Measurements from ENCODE around the gene CTBS.

The CTBS gene

GRCh38 chr1:84569216-84569615 is 5.0 kb downstream of the CTBS start:
- Histone ChIP-seq H3K36me3 (ENCODE audit: insufficient read depth, low read length) (peaks cover 25% of the 10 kb centered on the region), H3K9me3 (ENCODE audit: insufficient read depth, low read length, severe bottlenecking) (no peaks in the 10 kb centered on the region), H3K9ac (ENCODE audit: low read depth, low read length) (no peak overlapping the region), H3K27ac (ENCODE audit: low read length) (no peak overlapping the region), H3K27me3 (ENCODE audit: insufficient read depth, low read length, poor library complexity) (no peaks in the 10 kb centered on the region), H4K20me1 (ENCODE audit: insufficient read depth, low read length) (no peaks in the 10 kb centered on the region), H3K4me1 (ENCODE audit: insufficient read depth, low read length) (peaks cover 20% of the 10 kb centered on the region), H3K4me3 (ENCODE audit: low read depth in 1 of 2, low read length in 2 of 2) (no peak overlapping the region), H3K79me2 (ENCODE audit: insufficient read depth, low read length) (peaks cover 22% of the 10 kb centered on the region), H2AFZ (ENCODE audit: low read depth, low read length) (no peak overlapping the region), H3K4me2 (ENCODE audit: insufficient read depth, low read length) (no peak overlapping the region)
- ATAC-seq (ENCODE audit: insufficient read depth, low read depth) (no peak), DNase-seq (no peak)
- TF ChIP-seq CTCF (IDR thresholded peaks at IDR 0.05; ENCODE audit: borderline replicate concordance, extremely low read depth, low read length, poor library complexity, severe bottlenecking) = no peak
- TF ChIP-seq EZH2 (IDR thresholded peaks at IDR 0.05; ENCODE audit: borderline replicate concordance, low read depth, low read length, severe bottlenecking) = no peak

- Histone ChIP-seq H3K4me1 (ENCODE audit: insufficient read depth, low read length) (no peaks in the 10 kb centered on the region), H3K27me3 (ENCODE audit: insufficient read depth, low read length, poor library complexity) (no peaks in the 10 kb centered on the region), H3K36me3 (ENCODE audit: insufficient read depth, low read length) (peaks cover 4% of the 10 kb centered on the region), H2AFZ (ENCODE audit: low read depth, low read length) (no peak overlapping the region), H4K20me1 (ENCODE audit: insufficient read depth, low read length) (no peaks in the 10 kb centered on the region), H3K79me2 (ENCODE audit: insufficient read depth, low read length) (no peaks in the 10 kb centered on the region), H3K4me3 (ENCODE audit: low read depth in 1 of 2, low read length in 2 of 2) (no peak overlapping the region), H3K9me3 (ENCODE audit: insufficient read depth, low read length, severe bottlenecking) (no peaks in the 10 kb centered on the region), H3K9ac (ENCODE audit: low read depth, low read length) (no peak overlapping the region), H3K27ac (ENCODE audit: low read length) (no peak overlapping the region), H3K4me2 (ENCODE audit: insufficient read depth, low read length) (no peak overlapping the region)
- DNase-seq (no peak), ATAC-seq (ENCODE audit: insufficient read depth, low read depth) (no peak)
- TF ChIP-seq EZH2 (IDR thresholded peaks at IDR 0.05; ENCODE audit: borderline replicate concordance, low read depth, low read length, severe bottlenecking) (no peak), CTCF (IDR thresholded peaks at IDR 0.05; ENCODE audit: borderline replicate concordance, extremely low read depth, low read length, poor library complexity, severe bottlenecking) (no peak)
Measured at GRCh38 chr1:84550826-84551225, 23.4 kb downstream of the CTBS start.

- Histone ChIP-seq H3K36me3 (ENCODE audit: insufficient read depth, low read length) (no peaks in the 10 kb centered on the region), H2AFZ (ENCODE audit: low read depth, low read length) (no peak overlapping the region), H3K9me3 (ENCODE audit: insufficient read depth, low read length, severe bottlenecking) (no peaks in the 10 kb centered on the region), H3K4me3 (ENCODE audit: low read depth in 1 of 2, low read length in 2 of 2) (no peak overlapping the region), H3K4me1 (ENCODE audit: insufficient read depth, low read length) (no peaks in the 10 kb centered on the region), H4K20me1 (ENCODE audit: insufficient read depth, low read length) (no peaks in the 10 kb centered on the region), H3K27ac (ENCODE audit: low read length) (no peak overlapping the region), H3K79me2 (ENCODE audit: insufficient read depth, low read length) (no peaks in the 10 kb centered on the region), H3K27me3 (ENCODE audit: insufficient read depth, low read length, poor library complexity) (no peaks in the 10 kb centered on the region), H3K9ac (ENCODE audit: low read depth, low read length) (no peak overlapping the region), H3K4me2 (ENCODE audit: insufficient read depth, low read length) (no peak overlapping the region)
- TF ChIP-seq CTCF (IDR thresholded peaks at IDR 0.05; ENCODE audit: borderline replicate concordance, extremely low read depth, low read length, poor library complexity, severe bottlenecking) = peak; percentile 44
- no peak for TF ChIP-seq EZH2 (IDR thresholded peaks at IDR 0.05; ENCODE audit: borderline replicate concordance, low read depth, low read length, severe bottlenecking)
- ATAC-seq (ENCODE audit: insufficient read depth, low read depth) = no peak
- DNase-seq = no peak
Measured at GRCh38 chr1:84541679-84542078, 32.6 kb downstream of the CTBS start.

- H3K9ac ChIP-seq (ENCODE audit: low read depth, low read length) = no peak overlapping the region
- H3K36me3 ChIP-seq (ENCODE audit: insufficient read depth, low read length) = no peaks in the 10 kb centered on the region
- no peak overlapping the region for H3K27ac ChIP-seq (ENCODE audit: low read length)
- H3K4me3 ChIP-seq (ENCODE audit: low read depth in 1 of 2, low read length in 2 of 2) = no peak overlapping the region
- no peaks in the 10 kb centered on the region for H3K9me3 ChIP-seq (ENCODE audit: insufficient read depth, low read length, severe bottlenecking)
- TF ChIP-seq EZH2 (IDR thresholded peaks at IDR 0.05; ENCODE audit: borderline replicate concordance, low read depth, low read length, severe bottlenecking) = no peak
- no peak for TF ChIP-seq CTCF (IDR thresholded peaks at IDR 0.05; ENCODE audit: borderline replicate concordance, extremely low read depth, low read length, poor library complexity, severe bottlenecking)
- no peaks in the 10 kb centered on the region for H3K4me1 ChIP-seq (ENCODE audit: insufficient read depth, low read length)
- no peak overlapping the region for H2AFZ ChIP-seq (ENCODE audit: low read depth, low read length)
- no peaks in the 10 kb centered on the region for H3K79me2 ChIP-seq (ENCODE audit: insufficient read depth, low read length)
- DNase-seq = no peak
- H3K4me2 ChIP-seq (ENCODE audit: insufficient read depth, low read length) = no peak overlapping the region
- no peak for ATAC-seq (ENCODE audit: insufficient read depth, low read depth)
- H3K27me3 ChIP-seq (ENCODE audit: insufficient read depth, low read length, poor library complexity) = no peaks in the 10 kb centered on the region
- H4K20me1 ChIP-seq (ENCODE audit: insufficient read depth, low read length) = no peaks in the 10 kb centered on the region
Measured at GRCh38 chr1:84540759-84541158, 33.5 kb downstream of the CTBS start.

All from DND-41 (cell line).